Suppressor macrophage treated with lipopolysaccharide for 4 hours (primary cell): ENCODE measurements around the gene ZNF205.

Experiments
- DNase-seq: peaks from one replicate; pipeline ENCODE4 v3.0.0-alpha.2; 2020

The ZNF205 gene

GRCh38 chr16:3085868-3086595, 26.4 kb upstream of the ZNF205 start:
- no peak for DNase-seq

GRCh38 chr16:3086596-3087242, 25.7 kb upstream of the ZNF205 start:
- DNase-seq: peak; percentile 45

- DNase-seq: peak; percentile 33
Measured at GRCh38 chr16:3087243-3088235, 24.8 kb upstream of the ZNF205 start.

GRCh38 chr16:3088450-3088849, 23.9 kb upstream of the ZNF205 start:
- DNase-seq: no peak

GRCh38 chr16:3088925-3089716, 23.3 kb upstream of the ZNF205 start:
- no peak for DNase-seq

- DNase-seq: no peak
Measured at GRCh38 chr16:3089717-3090592, 22.4 kb upstream of the ZNF205 start.

- no peak for DNase-seq
Measured at GRCh38 chr16:3091551-3091950, 20.8 kb upstream of the ZNF205 start.

- no peak for DNase-seq
Measured at GRCh38 chr16:3092501-3092941, 19.9 kb upstream of the ZNF205 start.

GRCh38 chr16:3094289-3095027, 17.9 kb upstream of the ZNF205 start:
- DNase-seq: peak; percentile 76

- DNase-seq: peak; percentile 87
Measured at GRCh38 chr16:3095869-3096268, 16.5 kb upstream of the ZNF205 start.

GRCh38 chr16:3096362-3096761, 16.0 kb upstream of the ZNF205 start:
- DNase-seq: peak; percentile 24

- DNase-seq: no peak
Measured at GRCh38 chr16:3097266-3097665, 15.1 kb upstream of the ZNF205 start.

GRCh38 chr16:3098459-3099394, 13.7 kb upstream of the ZNF205 start, which contains the start of gene ZSCAN10:
TSS of gene ZSCAN10 (minus strand) at chr16:3099294. CDS start at chr16:3092937, 6,357 bp downstream.
- DNase-seq: no peak

- no peak for DNase-seq
Measured at GRCh38 chr16:3099395-3099731, 13.0 kb upstream of the ZNF205 start.

- peak; percentile 98 for DNase-seq
Measured at GRCh38 chr16:3099732-3100499, 12.5 kb upstream of the ZNF205 start.

- DNase-seq: peak; percentile 68
Measured at GRCh38 chr16:3101018-3101840, 11.2 kb upstream of the ZNF205 start.

- DNase-seq: no peak
Measured at GRCh38 chr16:3101841-3102470, 10.4 kb upstream of the ZNF205 start.
